IPS-11a (cell line): ENCODE measurements around the gene CAPN9.

Source experiments
- H3K4me3 ChIP-seq: one replicate; pipeline ENCODE4 v1.5.1; 2013; ENCODE audit warnings: low read depth, low read length, control low read depth

CAPN9 gene

DNA sequence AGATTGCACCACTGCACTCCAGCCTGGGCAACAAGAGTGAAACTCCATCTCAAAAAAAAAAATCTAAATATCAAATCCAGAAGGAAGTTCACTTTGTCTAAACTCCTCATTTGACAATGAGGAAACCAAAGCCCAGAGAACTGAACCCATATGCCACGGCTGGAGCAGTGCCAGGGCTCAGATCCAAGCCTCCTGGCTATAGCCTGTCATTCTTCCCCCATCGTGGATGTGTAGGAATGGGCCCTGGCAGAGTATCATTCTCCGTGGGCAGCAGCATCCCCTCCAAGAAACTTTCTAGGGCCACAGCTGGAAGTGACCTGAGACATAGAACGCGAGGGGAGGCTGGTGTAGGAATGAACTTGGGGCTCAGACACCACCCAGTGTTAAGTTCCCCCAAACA, 47.2 kb downstream of the CAPN9 start:
- no peak overlapping the region for H3K4me3 ChIP-seq

- no peak overlapping the region for H3K4me3 ChIP-seq
Measured at GRCh38 chr1:230794871-230795605, 47.9 kb downstream of the CAPN9 start.

GRCh38 chr1:230796626-230797025, 49.4 kb downstream of the CAPN9 start:
- no peak overlapping the region for H3K4me3 ChIP-seq

DNA sequence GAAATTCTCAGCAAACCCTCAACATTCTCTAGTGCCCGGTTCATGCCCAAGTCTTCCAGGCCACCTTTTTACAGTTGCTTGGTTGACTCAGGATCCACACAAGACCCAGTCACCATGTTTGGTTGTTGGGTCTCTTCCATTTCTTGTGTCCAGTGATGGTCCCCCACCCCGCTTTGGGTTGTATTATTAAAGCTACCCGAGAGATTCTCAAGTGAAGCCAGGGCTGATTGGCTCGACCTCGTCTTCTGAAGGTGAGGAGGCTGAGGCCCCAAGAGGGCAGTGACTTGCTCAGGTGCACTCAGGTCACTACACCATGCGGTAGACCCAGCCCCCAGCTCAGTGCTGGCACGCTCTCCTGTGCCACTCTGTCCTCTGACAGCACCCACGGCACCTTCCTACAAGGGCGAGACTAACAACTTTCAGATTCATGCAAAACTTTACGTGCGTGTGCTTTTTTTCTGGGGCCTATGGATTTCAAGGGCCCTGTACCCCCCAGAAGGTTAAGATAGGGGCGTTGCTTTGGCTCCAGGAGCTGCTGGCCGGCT, 50.3 kb downstream of the CAPN9 start:
- H3K4me3 ChIP-seq: no peak overlapping the region

DNA sequence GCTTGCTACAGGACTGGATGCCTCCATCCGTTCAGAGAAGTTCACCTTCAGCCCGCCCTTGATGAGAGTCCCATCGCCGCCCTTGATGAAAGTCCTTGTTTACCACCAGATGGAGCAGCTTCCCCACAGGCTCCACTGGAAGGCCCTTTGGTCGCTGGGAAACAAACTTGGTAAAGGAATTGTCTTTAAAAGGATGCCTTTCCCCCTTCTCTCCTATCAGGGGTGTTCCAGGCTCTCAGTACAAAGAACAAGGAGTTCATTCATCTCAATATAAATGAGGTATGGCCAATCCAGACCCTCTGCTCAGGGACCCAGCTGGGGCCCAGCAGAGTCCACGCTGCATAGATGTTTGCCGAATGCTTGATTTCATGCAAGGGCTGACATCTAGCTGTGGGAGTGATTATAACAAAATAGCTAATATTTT, 50.8 kb downstream of the CAPN9 start:
- no peak overlapping the region for H3K4me3 ChIP-seq

DNA sequence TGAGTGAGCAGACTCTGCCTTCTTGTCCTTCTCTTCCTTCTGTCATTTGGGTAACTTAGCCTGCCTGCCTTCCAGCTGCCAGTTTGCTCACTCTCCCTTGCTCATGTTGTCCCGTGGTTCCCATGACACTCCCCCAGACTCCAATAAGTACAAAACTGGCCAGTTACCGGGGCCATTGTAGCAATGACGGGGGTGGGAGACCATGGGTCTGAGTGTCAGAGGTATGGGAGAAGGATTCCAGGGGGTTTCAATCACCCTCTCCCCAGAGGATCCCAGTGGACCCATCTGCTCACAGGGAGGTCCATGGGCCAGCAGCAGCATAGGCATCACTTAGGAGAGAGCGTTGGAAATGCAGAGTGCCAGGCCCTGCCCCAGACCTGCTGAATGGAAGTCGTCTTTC, 51.3 kb downstream of the CAPN9 start:
- no peak overlapping the region for H3K4me3 ChIP-seq

GRCh38 chr1:230800891-230801840, 54.0 kb downstream of the CAPN9 start:
- no peak overlapping the region for H3K4me3 ChIP-seq

- H3K4me3 ChIP-seq: no peak overlapping the region
Measured at GRCh38 chr1:230804396-230804795, 57.2 kb downstream of the CAPN9 start.

DNA sequence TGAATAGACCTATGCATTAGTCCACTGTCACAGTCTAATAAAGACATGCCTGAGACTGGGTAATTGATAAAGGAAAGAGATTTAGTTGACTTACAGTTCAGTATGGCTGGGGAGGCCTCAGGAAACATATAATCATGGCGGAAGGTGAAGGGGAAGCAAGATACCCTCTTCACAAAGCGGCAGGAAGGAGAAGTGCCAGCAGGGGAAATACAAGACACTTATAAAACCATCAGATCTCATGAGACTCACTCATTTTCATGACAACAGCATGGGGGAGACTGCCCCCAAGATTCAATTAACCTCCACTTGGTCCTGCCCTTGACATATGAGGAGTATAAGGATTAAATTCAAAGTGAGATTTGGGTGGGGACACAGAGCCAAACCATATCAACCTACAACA, 59.4 kb downstream of the CAPN9 start:
- no peak overlapping the region for H3K4me3 ChIP-seq

GRCh38 chr1:230807029-230807428, 59.8 kb downstream of the CAPN9 start:
- H3K4me3 ChIP-seq: no peak overlapping the region

- no peak overlapping the region for H3K4me3 ChIP-seq
Measured at GRCh38 chr1:230807561-230808280, 60.5 kb downstream of the CAPN9 start.

DNA sequence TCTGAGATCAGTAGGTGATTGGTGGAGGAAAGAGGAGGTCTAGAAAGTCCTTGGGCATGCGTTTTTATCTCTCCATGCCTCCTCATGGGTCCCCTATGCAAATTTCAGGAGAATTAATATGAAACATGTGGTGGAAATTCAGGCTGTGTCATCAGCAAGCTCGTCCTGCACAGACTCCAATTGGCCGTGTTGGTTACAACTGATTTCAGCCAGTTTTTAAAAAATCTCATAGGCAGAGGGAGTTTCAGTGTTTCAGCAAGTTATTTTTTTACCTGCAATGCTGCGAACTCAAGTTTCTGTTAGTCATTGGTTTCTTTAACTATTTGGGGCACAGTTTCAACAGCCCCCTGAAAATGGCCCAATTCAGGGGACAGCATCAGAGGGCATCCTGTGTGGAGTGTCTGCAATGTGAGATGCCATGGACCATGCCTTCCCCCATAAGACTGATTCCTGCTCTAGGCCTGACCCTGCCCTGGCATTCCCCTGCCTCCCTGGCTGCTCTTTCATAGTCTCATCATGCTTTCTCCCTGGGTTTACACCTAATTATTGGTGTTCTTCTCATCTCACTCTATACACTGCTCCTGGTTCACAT, 61.2 kb downstream of the CAPN9 start:
- H3K4me3 ChIP-seq: no peak overlapping the region

- H3K4me3 ChIP-seq: no peak overlapping the region
Measured at GRCh38 chr1:230809256-230809990, 62.2 kb downstream of the CAPN9 start.

DNA sequence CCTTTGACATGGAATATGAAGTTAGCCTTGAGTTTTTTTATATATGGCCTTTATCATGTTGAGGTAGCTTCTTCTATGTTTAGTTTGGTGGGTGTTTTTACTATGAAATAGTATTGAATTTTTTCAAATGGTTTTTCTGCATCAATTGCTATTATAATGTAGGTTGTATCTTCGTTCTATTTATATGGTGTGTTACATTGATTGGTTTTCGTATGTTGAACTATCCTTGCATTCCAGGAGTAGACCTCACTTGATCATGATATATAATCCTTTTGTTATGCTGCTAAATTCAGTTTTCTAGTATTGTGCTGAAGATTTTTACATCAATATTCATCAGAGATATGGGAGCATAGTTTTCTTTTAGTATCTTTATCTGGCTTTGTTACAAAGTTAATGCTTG, 65.4 kb downstream of the CAPN9 start:
- H3K4me3 ChIP-seq: no peak overlapping the region

GRCh38 chr1:230814949-230815692, 67.9 kb downstream of the CAPN9 start:
- H3K4me3 ChIP-seq: no peak overlapping the region

DNA sequence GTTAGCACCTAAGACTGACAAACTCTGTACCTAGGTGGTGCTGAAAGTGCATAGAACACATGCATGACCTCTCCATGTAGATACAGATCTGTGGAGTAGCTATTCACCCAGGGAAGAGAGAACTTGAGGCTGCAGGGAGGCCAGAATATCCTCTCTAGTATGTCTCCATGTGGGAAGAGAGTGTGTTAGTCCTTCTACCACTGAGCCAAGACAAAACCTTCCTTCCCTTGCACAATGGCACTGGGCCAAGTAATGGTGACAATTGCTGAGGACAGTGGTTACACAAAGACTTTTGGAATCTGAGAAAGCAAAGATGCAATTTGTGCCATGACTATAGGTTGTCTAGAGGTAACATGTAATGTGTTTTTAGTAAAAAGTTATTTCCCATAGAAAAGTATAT, 68.8 kb downstream of the CAPN9 start:
- H3K4me3 ChIP-seq: no peak overlapping the region

DNA sequence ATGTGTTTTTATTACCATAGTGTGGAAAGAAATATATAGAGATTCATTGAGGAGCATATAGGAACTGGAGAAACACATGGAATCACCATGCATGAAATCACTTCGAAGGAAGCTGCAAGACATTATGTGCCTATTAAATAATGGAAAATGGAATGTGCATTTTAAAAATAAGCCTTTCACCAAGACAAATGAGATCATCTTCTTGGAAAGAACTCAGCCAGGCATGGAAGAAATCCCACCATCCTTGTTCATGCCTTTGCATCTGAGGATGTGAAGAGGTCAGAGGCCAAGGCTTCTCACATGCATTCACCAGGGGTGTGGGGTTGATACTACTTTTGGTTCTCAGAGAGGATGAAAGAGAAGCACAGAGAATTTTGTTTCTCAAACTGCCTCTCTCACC, 71.2 kb downstream of the CAPN9 start:
- H3K4me3 ChIP-seq: no peak overlapping the region

DNA sequence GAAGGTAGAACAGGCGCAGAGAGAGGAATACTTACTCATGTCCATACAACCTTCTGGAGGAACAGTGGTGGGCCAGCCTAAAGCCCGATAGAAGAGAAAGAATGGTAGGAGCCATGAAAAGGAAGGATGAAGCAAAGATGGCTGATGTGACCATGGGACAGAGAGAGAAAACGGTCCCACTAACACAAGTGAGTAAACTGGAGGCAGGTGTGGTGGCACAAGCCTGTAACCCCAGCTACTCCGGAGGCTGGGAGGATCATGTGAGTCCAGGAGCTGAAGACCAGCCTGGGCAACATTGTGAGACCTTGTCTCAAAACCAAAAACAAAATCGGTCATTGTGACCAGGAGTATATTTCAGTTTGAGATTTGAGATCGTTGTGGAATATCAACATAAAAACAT, 71.7 kb downstream of the CAPN9 start:
- no peak overlapping the region for H3K4me3 ChIP-seq

DNA sequence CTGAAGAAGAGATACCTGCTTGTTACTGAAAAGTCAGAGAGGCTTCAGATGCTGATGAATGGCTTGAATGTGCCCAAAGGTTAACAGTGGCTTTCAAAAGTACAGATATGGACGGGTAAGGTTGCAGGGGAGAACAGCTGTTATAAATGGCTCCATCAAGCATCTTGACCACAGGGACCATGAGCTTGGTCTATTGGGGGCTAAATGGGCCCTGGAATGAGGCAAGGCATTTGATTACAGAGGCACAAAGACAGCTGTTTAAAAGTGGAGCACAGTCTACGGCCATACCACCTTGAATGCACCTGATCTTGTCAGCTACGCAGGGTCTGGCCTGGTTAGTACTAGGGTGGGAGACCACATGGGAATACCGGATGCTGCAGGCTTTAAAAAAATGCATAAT, 72.8 kb downstream of the CAPN9 start:
- H3K4me3 ChIP-seq: no peak overlapping the region
